Smooth muscle cell of the brain vasculature (primary cell): ENCODE results near the gene CTRL.

ENCODE experiments used
- DNase-seq: peaks from one replicate; pipeline ENCODE4 v3.0.0-alpha.2; 2012; ENCODE audit warnings: low read depth, low spot score

Gene CTRL

GRCh38 chr16:67963292-67963661, 31.6 kb upstream of the CTRL start:
- DNase-seq: no peak

GRCh38 chr16:67962135-67962534, 30.5 kb upstream of the CTRL start:
- no peak for DNase-seq

- DNase-seq: no peak
Observed at GRCh38 chr16:67961551-67961957, 29.9 kb upstream of the CTRL start.

- DNase-seq: no peak
Observed at GRCh38 chr16:67959536-67960329, 28.1 kb upstream of the CTRL start.

GRCh38 chr16:67957622-67958021, 26.0 kb upstream of the CTRL start:
- DNase-seq: no peak

GRCh38 chr16:67954421-67955196, 22.9 kb upstream of the CTRL start:
- no peak for DNase-seq

- no peak for DNase-seq
Observed at GRCh38 chr16:67953641-67954375, 22.1 kb upstream of the CTRL start.

GRCh38 chr16:67951485-67951884, 19.8 kb upstream of the CTRL start:
- DNase-seq: no peak

GRCh38 chr16:67950335-67950843, 18.7 kb upstream of the CTRL start:
- DNase-seq: no peak

GRCh38 chr16:67949645-67950044, 18.0 kb upstream of the CTRL start:
- DNase-seq: no peak

GRCh38 chr16:67948015-67948414, 16.4 kb upstream of the CTRL start:
- DNase-seq: no peak

- DNase-seq: no peak
Observed at GRCh38 chr16:67946966-67947558, 15.4 kb upstream of the CTRL start.

GRCh38 chr16:67946128-67946569, 14.5 kb upstream of the CTRL start:
- no peak for DNase-seq

GRCh38 chr16:67945392-67945933, 13.8 kb upstream of the CTRL start:
- no peak for DNase-seq

- DNase-seq: no peak
Observed at GRCh38 chr16:67944690-67945391, 13.2 kb upstream of the CTRL start.

GRCh38 chr16:67943619-67944504, 12.2 kb upstream of the CTRL start, which contains the start of gene LCAT:
TSS of gene LCAT (minus strand) at chr16:67944120. CDS start at chr16:67944101, 19 bp downstream.
- no peak for DNase-seq

GRCh38 chr16:67943256-67943618, 11.6 kb upstream of the CTRL start:
- no peak for DNase-seq

- DNase-seq: no peak
Observed at GRCh38 chr16:67942510-67943255, 11.0 kb upstream of the CTRL start.

GRCh38 chr16:67942200-67942509, 10.5 kb upstream of the CTRL start:
- DNase-seq: no peak
